DMS 273 treated with DMSO at 0.1 percent for 48 hours (cell line): ENCODE measurements around the gene SIX5.
"Not testable (repeated sequence)": the region's sequence is repeated elsewhere in the genome, so short reads cannot be mapped to it uniquely, and the experiment has no call there.

Source experiments
- DNase-seq: peaks from one replicate; lab custom pipeline; 2025; lab: John Stamatoyannopoulos, UW

Gene SIX5

GRCh38 chr19:45768984-45769782, at the start of gene SIX5:
TSS of gene SIX5 (minus strand) at chr19:45769252. CDS start at chr19:45768844, 408 bp downstream.
- peak; percentile 92 for DNase-seq

DNA sequence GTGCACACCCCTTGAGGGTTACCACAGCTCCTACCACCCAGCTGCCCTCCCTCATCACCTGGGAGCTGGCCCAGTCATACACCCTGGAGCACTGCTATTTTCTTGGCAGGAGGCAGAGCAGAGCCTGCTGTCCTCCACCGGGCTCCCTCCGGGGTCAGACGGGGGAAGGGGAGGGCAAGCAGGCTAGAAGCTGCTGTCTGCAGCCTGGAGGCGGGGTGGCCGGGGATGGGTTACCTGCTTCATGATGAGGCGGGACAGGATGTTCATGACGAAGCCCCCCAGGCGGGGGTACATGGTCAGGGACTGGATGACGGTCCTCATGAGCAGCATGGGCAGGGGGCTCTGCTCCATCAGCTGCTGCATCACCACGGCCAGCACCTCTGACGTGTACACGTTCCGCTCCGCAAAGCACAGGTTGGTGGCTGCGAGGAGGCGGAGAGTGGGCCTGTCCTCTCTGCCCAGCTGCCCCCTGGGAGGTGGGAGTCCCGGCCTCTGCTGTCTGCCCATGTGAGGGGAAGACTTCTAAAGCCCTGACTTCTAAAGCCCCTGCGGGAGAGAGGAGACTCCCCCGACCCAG, 48.8 kb upstream of the SIX5 start:
- DNase-seq: no peak

DNA sequence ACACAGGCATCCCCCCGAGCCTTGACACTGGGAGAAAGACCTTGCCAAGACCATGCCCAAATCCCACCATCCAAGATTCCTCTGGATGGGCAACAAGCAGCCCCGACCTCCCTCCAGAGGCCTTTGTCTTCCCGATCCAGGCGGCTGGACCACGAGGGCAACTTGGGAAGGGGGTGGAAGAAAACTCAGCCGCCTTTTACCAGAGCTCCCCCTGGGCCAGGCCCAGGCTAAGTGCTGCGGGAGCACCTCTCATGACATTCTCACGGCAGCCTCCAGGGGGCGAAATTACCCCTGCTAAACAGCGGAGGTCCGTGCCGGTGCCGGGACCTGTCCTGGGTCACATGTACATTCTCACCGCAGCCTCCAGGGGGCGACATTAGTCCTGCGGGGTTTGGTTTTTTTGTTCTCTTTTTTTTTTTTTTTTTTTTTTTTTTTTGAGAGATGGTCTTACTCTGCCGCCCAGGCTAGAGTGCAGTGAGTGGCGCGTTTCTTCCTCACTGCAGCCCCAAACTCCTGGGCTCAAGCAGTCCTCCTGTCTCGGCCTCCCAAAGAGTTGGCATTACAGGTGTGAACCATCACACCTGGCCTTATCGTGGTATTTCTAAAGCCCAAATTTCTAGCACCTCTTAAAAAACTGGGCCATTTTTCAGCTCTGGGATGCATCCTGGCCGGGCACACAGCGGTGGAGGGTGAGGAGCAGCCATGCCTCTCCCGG, 48.1 kb upstream of the SIX5 start:
- peak; percentile 81 for DNase-seq

- no peak for DNase-seq
Observed at GRCh38 chr19:45816236-45817009, 47.4 kb upstream of the SIX5 start.

GRCh38 chr19:45815481-45816216, 46.6 kb upstream of the SIX5 start:
- no peak for DNase-seq

DNA sequence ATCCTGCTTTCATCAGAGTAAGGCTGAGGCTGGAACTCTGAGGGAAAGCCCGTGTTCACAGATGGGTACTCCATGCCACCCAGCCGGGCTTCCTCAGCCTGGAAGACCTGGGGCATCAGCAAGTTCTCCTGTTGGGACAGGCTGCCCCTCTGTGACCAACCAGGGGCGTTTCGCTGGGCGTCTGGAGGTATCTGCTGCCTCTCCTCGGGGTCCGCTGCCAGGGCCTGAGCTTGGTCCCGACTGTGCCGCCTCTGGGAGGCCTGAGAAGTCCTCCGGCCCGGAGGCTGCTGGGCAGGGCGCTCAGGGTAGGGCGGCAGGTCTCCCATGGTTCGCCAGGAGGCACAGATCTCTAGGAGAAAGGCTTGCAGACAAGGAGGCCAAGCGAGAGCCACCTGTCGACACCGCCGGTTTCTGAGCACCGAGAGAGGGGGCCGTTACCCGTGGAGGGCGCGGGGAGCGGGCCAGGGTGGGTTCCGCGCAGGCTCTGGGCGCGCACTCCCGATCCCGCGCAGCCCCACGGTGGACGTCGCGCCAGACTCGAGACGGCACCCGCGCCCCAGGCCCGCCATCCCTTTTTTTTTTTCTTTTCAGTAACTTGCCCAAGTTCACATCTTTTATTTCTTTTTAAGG, 45.9 kb upstream of the SIX5 start, which contains the start of gene RSPH6A:
TSS of gene RSPH6A (minus strand) at position 458 of the 630 bp plus-strand sequence. CDS start at position 326, 132 bp downstream.
- DNase-seq: no peak

DNA sequence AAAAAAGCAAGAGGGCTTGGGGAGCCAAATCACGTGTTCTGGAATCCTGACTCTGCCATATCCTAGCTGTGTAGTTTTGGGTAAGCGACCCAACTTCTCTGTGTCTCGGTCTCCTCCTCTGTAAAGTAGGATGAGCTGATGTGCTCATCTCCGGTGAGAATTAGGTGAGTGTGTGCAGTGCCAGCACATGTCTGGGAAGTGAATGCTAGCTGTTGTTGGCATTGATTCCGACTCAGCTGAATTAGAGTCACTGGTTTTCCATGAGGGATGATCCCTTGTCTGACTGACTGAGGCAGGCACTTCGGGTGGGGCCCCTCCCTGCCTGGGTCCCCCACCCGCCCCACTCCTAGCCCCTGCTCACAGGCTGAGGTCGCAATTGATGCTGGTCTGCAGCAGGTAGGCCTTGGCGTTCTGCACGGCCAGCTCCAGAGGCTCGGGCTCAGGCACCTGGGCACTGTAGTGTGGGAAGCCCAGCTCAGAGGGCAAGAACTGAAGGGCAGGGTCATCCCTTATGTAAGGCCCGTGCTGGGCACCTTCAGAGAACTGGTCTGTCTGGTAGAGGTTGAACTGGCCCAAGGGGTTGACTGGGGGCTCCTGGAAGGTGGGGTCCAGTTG, 45.2 kb upstream of the SIX5 start:
- no peak for DNase-seq

- DNase-seq: no peak
Observed at GRCh38 chr19:45812297-45812696, 43.2 kb upstream of the SIX5 start.

- DNase-seq: peak; percentile 93
Observed at GRCh38 chr19:45809643-45810159, 40.6 kb upstream of the SIX5 start.

DNA sequence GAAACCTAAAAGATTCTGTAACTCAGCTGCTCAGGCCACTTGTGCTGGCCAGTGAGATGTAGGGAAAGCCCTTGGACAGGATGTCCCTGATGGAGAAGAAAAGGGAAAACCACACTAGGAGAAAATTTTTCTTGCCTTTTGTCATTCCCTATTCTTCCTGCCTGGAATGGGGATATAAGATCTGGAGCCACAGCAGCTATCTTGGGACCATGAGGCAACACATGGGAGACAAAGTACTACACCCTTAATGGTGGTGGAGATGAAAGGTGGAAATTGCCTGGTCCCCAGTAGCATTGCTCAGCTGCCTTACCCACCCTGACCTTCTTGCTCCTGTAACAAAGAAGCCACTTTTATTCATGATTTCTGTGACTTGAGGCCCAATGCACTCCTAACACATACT, 36.7 kb upstream of the SIX5 start:
- DNase-seq: no peak

- DNase-seq: no peak
Observed at GRCh38 chr19:45804959-45805230, 35.8 kb upstream of the SIX5 start.

- no peak for DNase-seq
Observed at GRCh38 chr19:45804140-45804958, 35.3 kb upstream of the SIX5 start.

DNA sequence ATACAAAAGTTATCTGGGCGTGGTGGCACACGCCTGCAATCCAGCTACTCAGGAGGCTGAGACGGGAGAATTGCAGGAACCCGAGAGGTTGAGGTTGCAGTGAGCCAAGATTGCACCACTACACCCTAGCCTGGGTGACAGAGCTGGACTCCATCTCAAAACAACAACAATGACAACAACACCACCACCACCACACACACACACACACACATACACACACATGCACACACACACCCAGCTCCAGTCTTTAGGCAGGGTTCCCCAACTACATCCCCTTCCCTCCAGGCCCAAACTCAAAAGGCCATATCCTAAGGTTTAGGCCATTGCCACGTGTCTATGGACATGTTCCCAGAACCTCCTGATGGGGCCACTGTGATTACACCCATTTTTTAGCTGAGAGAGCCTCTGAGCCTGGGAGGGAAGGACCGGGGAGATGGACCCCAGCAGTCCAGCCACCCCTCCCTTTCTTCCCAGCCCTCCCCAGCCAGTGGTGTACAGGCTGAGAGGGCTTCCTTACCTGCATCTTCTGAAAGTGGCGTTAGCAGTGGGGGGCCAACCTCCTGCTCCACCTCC, 32.6 kb upstream of the SIX5 start:
- DNase-seq: no peak

- DNase-seq: no peak
Observed at GRCh38 chr19:45800070-45800553, 31.1 kb upstream of the SIX5 start.

DNA sequence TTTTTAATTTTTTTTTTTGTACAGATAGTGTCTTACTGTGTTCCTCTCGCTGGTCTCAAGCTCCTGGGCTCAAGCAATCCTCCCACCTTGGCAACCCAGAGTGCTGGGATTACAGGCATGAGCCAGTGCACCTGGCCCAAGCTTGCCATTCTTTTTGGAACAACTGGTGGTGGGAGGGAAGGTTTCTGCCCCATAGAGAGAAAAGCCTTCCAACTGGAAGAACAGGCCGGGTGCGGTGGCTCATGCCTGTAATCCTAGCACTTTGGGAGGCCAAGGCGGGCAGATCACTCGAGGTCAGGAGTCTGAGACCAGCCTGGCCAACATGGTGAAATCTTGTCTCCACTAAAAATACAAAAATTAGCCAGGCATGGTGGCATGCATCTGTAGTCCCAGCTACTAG, 30.5 kb upstream of the SIX5 start:
- not testable (repeated sequence) for DNase-seq

- peak; percentile 32 for DNase-seq
Observed at GRCh38 chr19:45798995-45799517, 30.0 kb upstream of the SIX5 start.

DNA sequence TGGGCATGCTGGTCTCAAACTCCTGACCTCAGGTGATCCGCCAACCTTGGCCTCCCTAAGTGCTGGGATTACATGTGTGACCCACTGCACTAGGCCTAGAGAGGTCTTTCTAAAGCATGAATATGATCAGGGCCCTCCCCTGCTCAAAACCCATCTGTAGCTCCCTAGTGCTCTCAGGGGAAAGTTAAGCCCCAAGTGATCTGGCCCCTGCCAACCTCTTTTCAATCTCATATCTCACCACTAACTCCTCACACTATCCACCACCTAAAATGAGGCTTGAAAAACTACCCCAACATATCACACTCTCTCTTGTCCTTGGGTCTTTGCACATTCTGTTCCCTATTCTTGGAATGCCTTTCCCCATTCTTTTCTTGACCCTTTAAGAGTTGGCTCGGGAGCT, 25.6 kb upstream of the SIX5 start:
- no peak for DNase-seq

DNA sequence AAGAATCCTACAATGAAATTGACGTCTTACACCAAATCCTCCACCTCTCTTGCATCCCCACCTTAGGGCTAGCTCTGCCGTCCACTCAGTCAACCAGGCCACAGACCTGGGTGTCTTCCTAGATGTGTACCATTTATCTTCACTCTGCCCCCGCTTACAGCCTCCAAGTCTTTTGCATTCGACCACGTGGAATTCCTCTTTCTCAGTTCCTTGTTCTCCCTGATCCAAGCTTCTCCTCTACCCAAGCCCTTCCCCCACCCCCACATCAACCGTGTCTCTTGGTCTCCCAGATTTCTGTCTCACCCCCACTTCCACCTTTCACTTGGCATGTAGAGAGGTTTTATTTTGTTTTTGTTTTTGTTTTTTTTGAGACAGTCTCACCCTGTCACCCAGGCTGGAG, 24.8 kb upstream of the SIX5 start:
- DNase-seq: no peak

- no peak for DNase-seq
Observed at GRCh38 chr19:45793178-45793564, 24.1 kb upstream of the SIX5 start.
